Measurements from ENCODE around the gene TRIM26.

DNA sequence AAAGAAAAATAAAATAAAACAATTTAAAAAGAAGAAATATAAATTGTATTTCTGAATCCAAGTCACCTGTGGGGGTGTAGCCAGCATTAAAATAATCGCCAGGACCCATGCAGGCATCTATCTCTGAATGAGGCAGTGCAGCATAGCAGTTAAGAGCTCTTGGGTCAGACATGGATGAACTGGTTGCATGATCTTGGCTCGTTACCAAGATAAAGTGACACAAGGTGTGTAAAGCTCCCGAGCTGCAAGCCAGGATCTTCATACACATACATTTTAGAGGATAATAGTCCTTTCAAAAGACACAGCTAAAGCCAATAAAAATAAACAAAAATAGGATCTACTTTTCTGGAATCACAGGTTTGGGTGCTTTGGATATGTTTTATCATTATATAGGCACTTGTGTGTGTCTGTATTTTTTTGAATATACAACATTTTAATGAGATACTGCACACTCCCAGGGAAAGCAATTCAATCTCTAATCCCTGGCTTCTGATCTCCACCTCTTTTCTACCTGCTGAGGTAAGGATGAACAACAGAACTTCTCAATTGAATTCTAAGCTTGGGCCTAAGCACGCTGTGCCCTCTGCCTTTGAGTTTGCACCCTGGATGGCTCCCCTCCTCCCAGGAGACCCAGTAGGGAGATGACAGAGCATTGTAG, 61.1 kb downstream of the TRIM26 start:
- TF ChIP-seq NR2C2 (CRISPR knock-in tag; IDR thresholded peaks at IDR 0.05; ENCODE audit: borderline replicate concordance) (no peak), POLR2AphosphoS5 (IDR thresholded peaks at IDR 0.05; ENCODE audit: low read depth, low read length) (no peak), ZSCAN25 (CRISPR knock-in tag; IDR thresholded peaks at IDR 0.05) (no peak), MIXL1 (CRISPR knock-in tag; IDR thresholded peaks at IDR 0.05) (no peak), ZNF253 (CRISPR knock-in tag; IDR thresholded peaks at IDR 0.05; ENCODE audit: borderline replicate concordance) (no peak), CHD2 (IDR thresholded peaks at IDR 0.05; ENCODE audit: low read depth, low read length) (no peak), CBX5 (CRISPR knock-in tag; IDR thresholded peaks at IDR 0.05; ENCODE audit: borderline replicate concordance) (no peak), CBFB (CRISPR knock-in tag; IDR thresholded peaks at IDR 0.05) (no peak), POLR2A (IDR thresholded peaks at IDR 0.05; ENCODE audit: insufficient read depth in 1 of 2, low read depth in 2 of 2, low read length in 2 of 2) (no peak)
- TF ChIP-seq, protein P1, sequence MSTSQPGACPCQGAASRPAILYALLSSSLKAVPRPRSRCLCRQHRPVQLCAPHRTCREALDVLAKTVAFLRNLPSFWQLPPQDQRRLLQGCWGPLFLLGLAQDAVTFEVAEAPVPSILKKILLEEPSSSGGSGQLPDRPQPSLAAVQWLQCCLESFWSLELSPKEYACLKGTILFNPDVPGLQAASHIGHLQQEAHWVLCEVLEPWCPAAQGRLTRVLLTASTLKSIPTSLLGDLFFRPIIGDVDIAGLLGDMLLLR (CRISPR knock-in tag; IDR thresholded peaks at IDR 0.05): no peak
- TF ChIP-seq, protein P2, sequence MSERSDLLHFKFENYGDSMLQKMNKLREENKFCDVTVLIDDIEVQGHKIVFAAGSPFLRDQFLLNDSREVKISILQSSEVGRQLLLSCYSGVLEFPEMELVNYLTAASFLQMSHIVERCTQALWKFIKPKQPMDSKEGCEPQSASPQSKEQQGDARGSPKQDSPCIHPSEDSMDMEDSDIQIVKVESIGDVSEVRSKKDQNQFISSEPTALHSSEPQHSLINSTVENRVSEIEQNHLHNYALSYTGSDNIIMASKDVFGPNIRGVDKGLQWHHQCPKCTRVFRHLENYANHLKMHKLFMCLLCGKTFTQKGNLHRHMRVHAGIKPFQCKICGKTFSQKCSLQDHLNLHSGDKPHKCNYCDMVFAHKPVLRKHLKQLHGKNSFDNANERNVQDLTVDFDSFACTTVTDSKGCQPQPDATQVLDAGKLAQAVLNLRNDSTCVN (CRISPR knock-in tag; IDR thresholded peaks at IDR 0.05; ENCODE audit: borderline replicate concordance): no peak
- TF ChIP-seq, protein P3, sequence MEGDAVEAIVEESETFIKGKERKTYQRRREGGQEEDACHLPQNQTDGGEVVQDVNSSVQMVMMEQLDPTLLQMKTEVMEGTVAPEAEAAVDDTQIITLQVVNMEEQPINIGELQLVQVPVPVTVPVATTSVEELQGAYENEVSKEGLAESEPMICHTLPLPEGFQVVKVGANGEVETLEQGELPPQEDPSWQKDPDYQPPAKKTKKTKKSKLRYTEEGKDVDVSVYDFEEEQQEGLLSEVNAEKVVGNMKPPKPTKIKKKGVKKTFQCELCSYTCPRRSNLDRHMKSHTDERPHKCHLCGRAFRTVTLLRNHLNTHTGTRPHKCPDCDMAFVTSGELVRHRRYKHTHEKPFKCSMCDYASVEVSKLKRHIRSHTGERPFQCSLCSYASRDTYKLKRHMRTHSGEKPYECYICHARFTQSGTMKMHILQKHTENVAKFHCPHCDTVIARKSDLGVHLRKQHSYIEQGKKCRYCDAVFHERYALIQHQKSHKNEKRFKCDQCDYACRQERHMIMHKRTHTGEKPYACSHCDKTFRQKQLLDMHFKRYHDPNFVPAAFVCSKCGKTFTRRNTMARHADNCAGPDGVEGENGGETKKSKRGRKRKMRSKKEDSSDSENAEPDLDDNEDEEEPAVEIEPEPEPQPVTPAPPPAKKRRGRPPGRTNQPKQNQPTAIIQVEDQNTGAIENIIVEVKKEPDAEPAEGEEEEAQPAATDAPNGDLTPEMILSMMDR (CRISPR knock-in tag; IDR thresholded peaks at IDR 0.05): no peak
- TF ChIP-seq, protein P4, sequence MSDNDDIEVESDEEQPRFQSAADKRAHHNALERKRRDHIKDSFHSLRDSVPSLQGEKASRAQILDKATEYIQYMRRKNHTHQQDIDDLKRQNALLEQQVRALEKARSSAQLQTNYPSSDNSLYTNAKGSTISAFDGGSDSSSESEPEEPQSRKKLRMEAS (IDR thresholded peaks at IDR 0.05): no peak
- TF ChIP-seq, protein P5, sequence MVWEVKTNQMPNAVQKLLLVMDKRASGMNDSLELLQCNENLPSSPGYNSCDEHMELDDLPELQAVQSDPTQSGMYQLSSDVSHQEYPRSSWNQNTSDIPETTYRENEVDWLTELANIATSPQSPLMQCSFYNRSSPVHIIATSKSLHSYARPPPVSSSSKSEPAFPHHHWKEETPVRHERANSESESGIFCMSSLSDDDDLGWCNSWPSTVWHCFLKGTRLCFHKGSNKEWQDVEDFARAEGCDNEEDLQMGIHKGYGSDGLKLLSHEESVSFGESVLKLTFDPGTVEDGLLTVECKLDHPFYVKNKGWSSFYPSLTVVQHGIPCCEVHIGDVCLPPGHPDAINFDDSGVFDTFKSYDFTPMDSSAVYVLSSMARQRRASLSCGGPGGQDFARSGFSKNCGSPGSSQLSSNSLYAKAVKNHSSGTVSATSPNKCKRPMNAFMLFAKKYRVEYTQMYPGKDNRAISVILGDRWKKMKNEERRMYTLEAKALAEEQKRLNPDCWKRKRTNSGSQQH (CRISPR knock-in tag; IDR thresholded peaks at IDR 0.05; ENCODE audit: low read depth): no peak
